HEK293 (cell line): ENCODE measurements around the gene SLC35G2.

Source experiments
- CTCF ChIA-PET: fragments of 350-600 bp; formaldehyde crosslinking; extraction: SDS; loops from one replicate; lab custom pipeline; 2021; ENCODE audit warnings: antibody characterized with exemption; lab: Yijun Ruan, JAX
- POLR2A ChIA-PET: fragments of 300-600 bp; formaldehyde crosslinking; extraction: SDS; loops from one replicate; lab custom pipeline; 2020; ENCODE audit warnings: antibody characterized with exemption, inconsistent platforms; lab: Yijun Ruan, JAX
- H3K27ac ChIP-seq: fragments of 200-500 bp; sonication (Bioruptor generic); 2 replicates; pipeline ENCODE4 v1.5.1; 2014; ENCODE audit warnings: low read depth, low read length, control low read depth, inconsistent platforms; ENCODE audit errors: extremely low read depth
- H3K36me3 ChIP-seq, 2 experiments: fragments of 200-500 bp in 1 of 2; sonication (Bioruptor generic) in 1 of 2; 1 replicate in 1 of 2; 2 replicates in 1 of 2; pipeline ENCODE4 v1.5.1; 2014 to 2017; ENCODE audit warnings: inconsistent platforms in 2 of 2, low read length in 2 of 2; ENCODE audit not compliant: control insufficient read depth in 2 of 2, insufficient read depth in 1 of 2
- H3K4me1 ChIP-seq: fragments of 200-500 bp; sonication (Bioruptor generic); 2 replicates; pipeline ENCODE4 v1.5.1; 2014; ENCODE audit warnings: mild to moderate bottlenecking, low read length, inconsistent platforms; ENCODE audit not compliant: control insufficient read depth, insufficient read depth
- H3K4me3 ChIP-seq: 2 replicates; pipeline ENCODE4 v1.5.1; 2011; ENCODE audit warnings: low read depth, mild to moderate bottlenecking, control low read depth, low read length, moderate library complexity
- H3K9me3 ChIP-seq: fragments of 200-500 bp; sonication (Bioruptor generic); 2 replicates; pipeline ENCODE4 v1.5.1; 2014; ENCODE audit warnings: low read depth, low read length, inconsistent platforms; ENCODE audit not compliant: control insufficient read depth, insufficient read depth
- KLF16 ChIP-seq: fragments of 450-650 bp; formaldehyde crosslinking; IDR thresholded peaks from 2 replicates; pipeline ENCODE4 v1.5.1; 2017; ENCODE audit warnings: missing biosample characterization, missing genetic modification characterization
- KLF7 ChIP-seq: fragments of 450-650 bp; formaldehyde crosslinking; IDR thresholded peaks from 2 replicates; pipeline ENCODE4 v1.5.1; 2016; ENCODE audit warnings: missing biosample characterization, missing genetic modification characterization, borderline replicate concordance
- RBAK ChIP-seq: fragments of 450-650 bp; formaldehyde crosslinking; IDR thresholded peaks from 2 replicates; pipeline ENCODE4 v1.5.1; 2016; ENCODE audit warnings: missing biosample characterization, missing genetic modification characterization
- SCRT2 ChIP-seq: fragments of 450-650 bp; formaldehyde crosslinking; IDR thresholded peaks from 2 replicates; pipeline ENCODE4 v1.5.1; 2016; ENCODE audit warnings: missing biosample characterization, missing genetic modification characterization
- ZBTB1 ChIP-seq: fragments of 450-650 bp; formaldehyde crosslinking; IDR thresholded peaks from 2 replicates; pipeline ENCODE4 v1.5.1; 2016; ENCODE audit warnings: missing biosample characterization, missing genetic modification characterization
- ZBTB20 ChIP-seq: fragments of 450-650 bp; formaldehyde crosslinking; IDR thresholded peaks from 2 replicates; pipeline ENCODE4 v1.5.1; 2016; ENCODE audit warnings: missing biosample characterization, missing genetic modification characterization
- ZIC2 ChIP-seq: fragments of 450-650 bp; formaldehyde crosslinking; IDR thresholded peaks from 2 replicates; pipeline ENCODE4 v1.5.1; 2016; ENCODE audit warnings: missing biosample characterization, missing genetic modification characterization
- ZNF157 ChIP-seq: fragments of 450-650 bp; formaldehyde crosslinking; IDR thresholded peaks from 2 replicates; pipeline ENCODE4 v1.5.1; 2016; ENCODE audit warnings: missing biosample characterization, missing genetic modification characterization
- ZNF214 ChIP-seq: fragments of 450-650 bp; formaldehyde crosslinking; IDR thresholded peaks from 2 replicates; pipeline ENCODE4 v1.5.1; 2017; ENCODE audit warnings: missing biosample characterization, mild to moderate bottlenecking, missing genetic modification characterization, borderline replicate concordance
- ZNF350 ChIP-seq: fragments of 450-650 bp; formaldehyde crosslinking; IDR thresholded peaks from 2 replicates; pipeline ENCODE4 v1.5.0; 2017; ENCODE audit warnings: missing biosample characterization, mild to moderate bottlenecking, missing genetic modification characterization
- ZNF610 ChIP-seq: fragments of 450-650 bp; formaldehyde crosslinking; IDR thresholded peaks from 2 replicates; pipeline ENCODE4 v1.5.1; 2016; ENCODE audit warnings: missing biosample characterization, missing genetic modification characterization, borderline replicate concordance
- ZNF747 ChIP-seq: fragments of 450-650 bp; formaldehyde crosslinking; IDR thresholded peaks from 2 replicates; pipeline ENCODE4 v1.5.1; 2016; ENCODE audit warnings: missing biosample characterization, missing genetic modification characterization
- ZNF776 ChIP-seq: fragments of 450-650 bp; formaldehyde crosslinking; IDR thresholded peaks from 2 replicates; pipeline ENCODE4 v1.5.0; 2017; ENCODE audit warnings: missing biosample characterization, missing genetic modification characterization, borderline replicate concordance
- ZXDB ChIP-seq: fragments of 450-650 bp; formaldehyde crosslinking; IDR thresholded peaks from 2 replicates; pipeline ENCODE4 v1.5.1; 2016; ENCODE audit warnings: missing biosample characterization, missing genetic modification characterization
- TF ChIP-seq, protein P1 (sequence below): fragments of 450-650 bp; formaldehyde crosslinking; IDR thresholded peaks from 2 replicates; pipeline ENCODE4 v1.5.1; 2017; ENCODE audit warnings: missing biosample characterization, missing genetic modification characterization
- TF ChIP-seq, protein P2 (sequence below): fragments of 450-650 bp; IDR thresholded peaks from 2 replicates; pipeline ENCODE4 v1.5.1; 2018; ENCODE audit warnings: missing biosample characterization, mild to moderate bottlenecking, missing genetic modification characterization

The SLC35G2 gene

DNA sequence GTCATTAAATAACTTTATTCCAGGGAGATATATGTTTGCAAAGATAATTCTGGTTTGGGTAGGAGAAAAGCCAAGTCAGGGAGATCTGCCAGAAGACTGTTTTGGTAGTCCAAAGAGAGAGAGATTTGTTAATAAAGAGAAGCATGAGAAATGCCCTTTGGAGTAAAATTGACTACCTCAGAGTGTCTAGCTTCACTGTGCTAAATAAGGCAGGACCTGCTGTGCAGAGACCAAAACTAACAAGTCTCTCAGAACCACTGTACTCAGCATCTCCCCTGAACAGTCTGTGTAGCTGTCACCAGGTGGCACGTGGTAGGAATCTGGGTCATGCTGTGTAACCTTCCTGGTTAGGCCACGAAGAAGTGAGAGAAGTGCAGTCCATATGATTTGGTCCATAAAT, 31.6 kb upstream of the SLC35G2 start:
- H3K4me1 ChIP-seq: no peaks in the 10 kb centered on the region
- no peaks in the 10 kb centered on the region for H3K36me3 ChIP-seq
- POLR2A ChIA-PET: no interaction called here
- no peak overlapping the region for H3K4me3 ChIP-seq
- CTCF ChIA-PET: interaction anchor here (0.7 kb wide), 1 partner anchor 239 kb away, joined by 6 read pairs; no protein-coding TSS in a partner anchor
- no peaks in the 10 kb centered on the region; the same call in 1 of the 2 replicates for H3K9me3 ChIP-seq
- H3K27ac ChIP-seq: no peak overlapping the region
- peak; percentile 80 for TF ChIP-seq ZIC2 (tag by site-specific recombination)
- no peak for TF ChIP-seq ZXDB
- no peak for TF ChIP-seq KLF7 (tag by site-specific recombination)
- no peak for TF ChIP-seq KLF16
- TF ChIP-seq ZNF747 (tag by site-specific recombination): no peak
- no peak for TF ChIP-seq ZNF157 (tag by site-specific recombination)

DNA sequence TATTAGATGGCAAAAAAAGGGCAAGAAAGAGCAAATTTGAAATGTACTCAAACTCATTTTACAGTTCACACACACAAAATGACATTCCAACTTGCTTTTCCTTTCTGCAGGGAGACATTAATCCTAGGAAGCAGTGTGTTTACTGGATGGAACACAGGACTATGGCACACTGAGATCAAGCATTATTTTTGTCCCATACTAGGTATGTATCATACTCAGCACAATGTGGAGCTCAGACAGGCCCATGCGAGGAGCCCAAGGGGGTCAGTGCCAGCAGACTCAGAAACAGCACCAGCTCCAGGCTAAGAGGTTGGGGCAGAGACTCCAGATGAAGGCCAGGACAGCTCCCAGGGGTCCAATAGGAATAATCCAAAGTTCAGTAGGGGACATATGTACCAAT, 30.8 kb upstream of the SLC35G2 start:
- H3K9me3 ChIP-seq: no peaks in the 10 kb centered on the region; the same call in 1 of the 2 replicates
- no peaks in the 10 kb centered on the region for H3K36me3 ChIP-seq
- CTCF ChIA-PET: no interaction called here
- H3K27ac ChIP-seq: no peak overlapping the region
- H3K4me3 ChIP-seq: no peak overlapping the region
- H3K4me1 ChIP-seq: no peaks in the 10 kb centered on the region
- TF ChIP-seq ZNF610 (tag by site-specific recombination) (no peak), ZBTB20 (tag by site-specific recombination) (no peak)
- TF ChIP-seq, all 188 proteins: peak for 0
- POLR2A ChIA-PET: no interaction called here

DNA sequence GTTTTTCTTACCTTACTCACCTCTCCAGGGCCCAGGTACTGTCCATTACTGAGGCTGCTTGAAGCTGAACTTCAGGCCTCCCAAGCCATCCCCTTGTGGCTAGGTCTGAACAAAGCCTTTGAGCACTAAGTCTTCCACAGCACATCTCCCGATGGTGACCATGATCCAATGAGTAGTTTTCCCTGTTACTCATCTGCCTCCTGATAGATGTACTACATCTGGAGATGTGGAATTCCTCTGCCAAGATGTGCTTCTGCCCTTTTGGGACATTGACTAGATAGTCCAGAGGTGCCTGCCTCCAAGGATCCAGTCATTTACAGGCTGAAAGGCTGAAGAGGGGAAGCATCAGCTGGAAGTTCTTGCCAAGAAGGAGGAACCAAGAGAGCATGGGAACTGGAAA, 28.9 kb upstream of the SLC35G2 start:
- H3K9me3 ChIP-seq: no peaks in the 10 kb centered on the region; the same call in 1 of the 2 replicates
- TF ChIP-seq SCRT2: no peak
- no peak overlapping the region for H3K4me3 ChIP-seq
- H3K27ac ChIP-seq: no peak overlapping the region
- H3K36me3 ChIP-seq: no peaks in the 10 kb centered on the region
- CTCF ChIA-PET: no interaction called here
- no peaks in the 10 kb centered on the region for H3K4me1 ChIP-seq
- POLR2A ChIA-PET: no interaction called here

DNA sequence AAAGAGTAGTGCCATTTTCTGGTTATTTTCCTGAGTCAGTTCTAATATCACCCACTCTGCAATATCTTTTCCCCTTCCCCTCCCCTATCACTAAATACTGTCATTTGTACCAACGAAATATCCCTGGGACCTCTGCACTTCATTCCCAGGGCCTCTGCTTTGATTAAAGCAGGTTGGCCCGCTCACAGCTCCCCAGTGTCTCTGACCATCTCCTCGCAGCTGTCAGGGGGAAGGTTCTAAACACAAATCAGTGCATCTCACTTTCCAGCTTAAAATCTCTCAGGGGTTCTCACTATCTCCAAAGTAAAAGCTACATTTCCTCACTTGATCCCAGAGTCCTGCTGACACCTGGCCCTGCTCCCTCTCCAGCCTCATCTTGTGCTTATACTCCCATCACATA, 28.1 kb upstream of the SLC35G2 start:
- no peaks in the 10 kb centered on the region for H3K9me3 ChIP-seq
- H3K27ac ChIP-seq: no peak overlapping the region
- POLR2A ChIA-PET: no interaction called here
- CTCF ChIA-PET: no interaction called here
- no peaks in the 10 kb centered on the region for H3K36me3 ChIP-seq
- TF ChIP-seq RBAK (tag by site-specific recombination) (no peak), ZNF350 (no peak), ZNF157 (tag by site-specific recombination) (no peak), ZNF776 (tag by site-specific recombination) (no peak), ZBTB1 (tag by site-specific recombination) (no peak), ZNF214 (no peak)
- TF ChIP-seq, protein P1, sequence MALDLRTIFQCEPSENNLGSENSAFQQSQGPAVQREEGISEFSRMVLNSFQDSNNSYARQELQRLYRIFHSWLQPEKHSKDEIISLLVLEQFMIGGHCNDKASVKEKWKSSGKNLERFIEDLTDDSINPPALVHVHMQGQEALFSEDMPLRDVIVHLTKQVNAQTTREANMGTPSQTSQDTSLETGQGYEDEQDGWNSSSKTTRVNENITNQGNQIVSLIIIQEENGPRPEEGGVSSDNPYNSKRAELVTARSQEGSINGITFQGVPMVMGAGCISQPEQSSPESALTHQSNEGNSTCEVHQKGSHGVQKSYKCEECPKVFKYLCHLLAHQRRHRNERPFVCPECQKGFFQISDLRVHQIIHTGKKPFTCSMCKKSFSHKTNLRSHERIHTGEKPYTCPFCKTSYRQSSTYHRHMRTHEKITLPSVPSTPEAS (tag by site-specific recombination): no peak
- TF ChIP-seq, protein P2, sequence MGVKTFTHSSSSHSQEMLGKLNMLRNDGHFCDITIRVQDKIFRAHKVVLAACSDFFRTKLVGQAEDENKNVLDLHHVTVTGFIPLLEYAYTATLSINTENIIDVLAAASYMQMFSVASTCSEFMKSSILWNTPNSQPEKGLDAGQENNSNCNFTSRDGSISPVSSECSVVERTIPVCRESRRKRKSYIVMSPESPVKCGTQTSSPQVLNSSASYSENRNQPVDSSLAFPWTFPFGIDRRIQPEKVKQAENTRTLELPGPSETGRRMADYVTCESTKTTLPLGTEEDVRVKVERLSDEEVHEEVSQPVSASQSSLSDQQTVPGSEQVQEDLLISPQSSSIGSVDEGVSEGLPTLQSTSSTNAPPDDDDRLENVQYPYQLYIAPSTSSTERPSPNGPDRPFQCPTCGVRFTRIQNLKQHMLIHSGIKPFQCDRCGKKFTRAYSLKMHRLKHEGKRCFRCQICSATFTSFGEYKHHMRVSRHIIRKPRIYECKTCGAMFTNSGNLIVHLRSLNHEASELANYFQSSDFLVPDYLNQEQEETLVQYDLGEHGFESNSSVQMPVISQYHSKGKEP (tag by site-specific recombination): no peak
- TF ChIP-seq, all 188 proteins: peak for 0
- Histone ChIP-seq H3K4me3 (no peak overlapping the region), H3K4me1 (no peaks in the 10 kb centered on the region)
